Colon (tissue), 2 donors: ENCODE results near the gene LRRC4C.

ENCODE experiments used
- FAIRE-seq: peaks from 2 replicates; lab custom pipeline; 2012; peaks lifted over from hg19 to GRCh38; lab: Jason Lieb, UNC
- donor health status: control.
- donor health status: control.

The LRRC4C gene

DNA sequence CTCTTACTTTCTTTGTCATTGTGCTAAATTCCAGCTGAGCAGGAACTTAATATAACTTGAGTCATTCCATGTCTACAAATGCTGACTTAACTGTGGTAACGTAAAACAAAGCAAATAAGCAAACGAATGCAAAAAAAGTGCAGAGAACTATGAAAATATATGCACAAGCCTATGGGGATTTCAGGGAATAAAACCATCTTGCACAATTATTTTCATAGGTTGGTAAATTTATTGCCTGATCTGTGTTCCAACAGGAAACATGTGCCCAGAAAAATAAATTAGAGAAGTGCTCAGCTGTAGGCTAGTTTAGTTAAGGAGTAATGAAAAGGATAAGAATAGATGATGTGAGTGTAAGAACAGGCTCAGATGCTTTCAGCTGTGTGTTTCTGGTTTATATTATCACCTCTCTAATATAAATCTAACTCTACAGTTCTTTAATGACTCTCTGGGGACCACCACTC is 1169.3 kb downstream of the LRRC4C start:
- FAIRE-seq: no peak

DNA sequence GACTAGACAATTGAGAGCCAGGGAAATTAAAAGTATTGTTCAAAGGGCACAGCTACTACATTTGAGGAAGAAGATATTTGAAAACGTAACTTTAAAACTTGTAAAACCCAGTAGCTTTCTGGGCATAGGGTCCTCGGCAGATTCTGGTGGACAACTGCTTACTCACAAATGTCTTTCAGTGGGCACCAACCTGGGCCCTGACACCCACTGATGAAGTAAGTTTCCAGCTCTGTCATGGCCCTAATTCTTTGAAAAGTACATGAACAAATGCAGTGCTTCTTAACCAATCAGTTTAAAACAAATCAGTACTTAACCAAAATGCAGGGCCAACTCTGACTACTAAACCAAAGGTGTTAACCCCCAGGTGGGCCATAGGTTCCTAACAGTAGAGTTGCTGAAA is 1170.1 kb downstream of the LRRC4C start:
- no peak for FAIRE-seq

DNA sequence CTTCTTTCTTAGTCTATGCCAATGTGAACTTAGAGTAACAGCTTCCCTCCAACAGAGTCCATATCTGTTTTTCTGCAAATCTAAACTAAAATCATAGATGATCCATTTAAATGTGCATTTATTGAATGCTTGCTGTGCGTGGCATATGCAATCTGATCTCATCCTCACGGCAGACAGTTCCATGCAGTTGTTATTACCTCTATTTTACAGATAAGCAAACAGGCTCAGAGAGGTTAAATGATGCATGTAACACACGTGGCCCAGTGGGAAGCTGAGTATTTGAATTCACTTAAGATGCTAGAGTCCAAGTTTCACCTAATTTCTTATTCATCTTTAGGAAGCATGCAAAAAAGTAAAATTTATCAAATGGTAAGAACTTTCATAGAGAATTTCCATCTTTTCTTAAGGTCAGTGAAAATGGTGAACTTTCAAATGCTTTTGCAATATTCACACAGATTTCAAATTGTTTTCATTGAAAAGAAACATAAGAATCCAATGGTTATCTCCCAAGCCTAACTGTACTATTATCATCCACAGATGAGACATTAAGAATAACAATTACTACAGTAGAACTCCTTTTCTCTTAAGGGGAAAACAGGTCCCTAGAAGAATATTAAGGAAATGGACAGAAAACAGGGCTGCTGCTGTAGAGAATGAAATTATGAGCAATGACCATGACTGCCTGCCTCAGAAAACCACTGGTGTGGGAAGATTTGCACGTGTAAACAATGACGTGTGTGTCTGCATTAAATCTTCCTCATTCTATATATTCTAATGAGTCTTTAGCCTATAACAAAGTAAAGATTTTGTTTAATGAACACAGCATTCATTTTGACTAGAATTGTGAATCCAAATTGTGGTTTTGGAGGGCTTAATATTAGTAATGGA is 1171.3 kb downstream of the LRRC4C start:
- no peak for FAIRE-seq

DNA sequence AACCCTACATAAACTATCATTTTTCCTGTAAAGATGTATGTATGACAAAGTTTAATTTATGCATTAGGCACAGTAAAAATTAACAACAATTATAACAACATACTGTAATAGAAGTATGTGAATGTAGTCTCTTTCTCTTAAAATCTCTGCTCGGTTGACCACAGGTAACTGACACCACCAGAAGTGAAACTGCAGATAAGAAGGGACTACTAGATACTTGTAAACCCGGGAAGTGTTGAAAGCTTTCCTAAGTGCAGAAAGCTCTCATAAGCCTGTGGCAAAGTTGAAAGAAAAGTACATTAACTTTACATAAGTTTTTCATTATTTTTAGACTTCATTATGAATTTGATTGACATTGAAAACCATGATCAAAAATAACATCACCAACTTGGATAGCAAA is 1173.3 kb downstream of the LRRC4C start:
- no peak for FAIRE-seq

DNA sequence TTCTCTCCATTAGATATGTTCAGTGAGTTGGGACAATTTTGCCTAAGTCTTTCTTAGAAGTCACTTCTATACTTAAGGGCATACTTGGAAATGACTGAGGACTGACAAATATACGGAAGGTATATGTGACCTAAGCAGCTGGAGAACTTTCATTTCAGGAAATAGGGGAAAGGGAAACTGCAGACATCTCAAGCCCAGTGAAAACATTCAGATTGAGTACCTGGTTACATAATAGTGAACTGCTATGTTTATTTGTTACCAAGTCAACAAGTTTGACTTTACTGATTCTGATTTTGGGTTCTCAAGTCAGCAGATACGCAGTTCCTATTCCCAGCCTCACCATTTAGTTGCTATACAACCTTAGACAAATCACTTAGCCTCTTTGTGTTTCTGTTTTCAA is 1173.9 kb downstream of the LRRC4C start:
- no peak for FAIRE-seq

DNA sequence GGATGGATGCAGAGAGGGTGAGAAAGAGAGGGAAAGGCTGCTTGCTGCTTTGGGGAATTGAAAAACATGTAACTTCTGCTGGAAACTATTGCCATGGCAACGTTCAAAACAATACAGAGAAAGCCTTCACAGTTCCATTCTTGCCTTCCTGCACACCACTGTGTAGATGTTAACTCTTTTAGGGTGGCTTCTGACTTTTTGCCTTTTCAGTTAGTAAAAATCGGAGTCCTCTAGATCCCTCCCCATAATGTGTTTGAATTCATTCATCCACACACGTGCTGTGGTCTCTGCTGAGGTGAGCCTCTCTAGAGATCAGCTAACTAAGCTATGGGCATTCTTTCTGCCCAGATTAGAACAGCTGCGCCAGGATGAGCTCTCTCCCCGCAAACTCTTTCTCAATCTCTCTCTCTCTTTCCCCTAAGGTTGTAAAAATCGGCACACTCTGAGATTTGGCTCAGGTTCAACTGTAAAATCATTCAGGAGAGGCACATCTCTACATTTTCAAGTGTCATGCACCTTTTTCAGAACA is 1178.3 kb downstream of the LRRC4C start:
- no peak for FAIRE-seq

DNA sequence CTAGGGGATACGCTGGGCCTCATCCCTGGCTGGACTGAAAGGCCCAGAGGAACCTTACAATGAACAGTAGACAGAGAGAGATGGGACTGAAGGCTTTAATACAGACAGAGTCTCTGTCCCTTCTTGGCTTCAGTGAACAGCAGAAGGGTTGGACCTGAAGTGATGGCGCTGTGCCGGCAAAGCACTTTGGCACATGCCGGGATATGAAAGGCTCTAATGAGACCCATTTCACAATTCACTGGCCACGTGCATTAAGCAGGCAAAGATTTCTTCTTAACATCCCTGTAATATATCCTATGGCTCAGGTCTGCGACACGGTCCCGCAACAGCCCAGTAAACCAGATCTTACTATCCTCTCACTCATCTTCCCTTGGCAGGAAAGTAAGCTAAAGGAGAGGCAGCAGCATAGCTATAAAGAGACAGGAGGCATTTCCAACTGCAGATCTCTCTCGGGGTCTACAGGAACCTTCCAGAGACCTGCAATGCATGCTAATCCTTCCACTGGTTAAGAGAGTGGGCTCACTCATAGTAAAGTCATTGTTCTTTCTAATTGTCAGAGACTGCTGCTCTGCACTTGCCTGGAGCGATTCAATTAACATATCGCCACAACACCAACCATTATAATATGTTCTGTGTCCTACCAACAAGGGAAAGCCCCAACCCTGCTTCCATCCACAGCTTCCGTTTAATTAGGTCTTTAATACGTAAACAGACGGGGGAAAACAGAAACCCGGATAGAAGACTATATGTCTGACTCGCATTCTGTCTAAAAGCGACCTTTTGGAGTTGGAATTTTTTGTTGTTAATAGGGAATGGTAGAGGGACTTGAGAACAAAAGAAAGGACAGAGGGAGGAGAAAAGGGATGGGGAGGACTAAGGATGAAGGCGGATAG is 1179.0 kb downstream of the LRRC4C start:
- FAIRE-seq: no peak

DNA sequence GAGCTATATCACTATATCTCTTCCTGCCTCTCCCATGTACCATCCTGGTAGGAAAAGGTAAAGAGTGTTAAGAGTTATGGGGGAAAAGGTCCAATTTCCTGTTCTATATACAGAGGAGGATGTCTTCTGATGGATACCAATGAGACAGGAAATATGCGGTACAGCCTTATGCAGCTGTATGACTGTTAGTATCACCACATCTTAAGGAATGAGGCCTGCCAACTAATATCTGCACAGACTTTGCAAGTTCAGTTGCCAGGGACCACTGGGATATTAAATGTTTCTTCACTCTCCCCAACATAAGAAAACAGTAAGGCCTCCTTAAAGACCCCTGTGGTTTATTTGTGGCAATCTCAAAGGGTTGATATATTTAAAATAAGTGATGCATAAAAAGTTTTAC is 1182.5 kb downstream of the LRRC4C start:
- FAIRE-seq: no peak

DNA sequence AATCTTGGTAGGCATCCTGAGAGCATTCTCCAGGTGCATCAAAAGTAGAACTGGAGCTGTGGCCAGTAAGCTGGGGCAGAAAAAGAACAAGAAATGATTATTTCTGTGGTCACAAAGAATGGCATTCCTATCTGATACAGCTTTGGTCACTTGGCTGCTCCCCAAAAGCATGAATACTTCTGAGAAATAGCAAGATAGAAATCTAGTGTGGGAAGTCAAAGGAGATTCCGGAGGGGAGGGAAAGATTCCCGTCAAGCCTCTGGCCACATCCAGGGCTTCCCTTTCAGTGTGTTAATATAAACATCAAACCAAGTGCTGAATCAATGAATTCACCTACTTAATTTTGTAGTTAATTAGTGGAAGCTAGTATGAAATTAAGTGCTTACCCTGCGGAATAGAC is 1185.4 kb downstream of the LRRC4C start:
- FAIRE-seq: no peak

DNA sequence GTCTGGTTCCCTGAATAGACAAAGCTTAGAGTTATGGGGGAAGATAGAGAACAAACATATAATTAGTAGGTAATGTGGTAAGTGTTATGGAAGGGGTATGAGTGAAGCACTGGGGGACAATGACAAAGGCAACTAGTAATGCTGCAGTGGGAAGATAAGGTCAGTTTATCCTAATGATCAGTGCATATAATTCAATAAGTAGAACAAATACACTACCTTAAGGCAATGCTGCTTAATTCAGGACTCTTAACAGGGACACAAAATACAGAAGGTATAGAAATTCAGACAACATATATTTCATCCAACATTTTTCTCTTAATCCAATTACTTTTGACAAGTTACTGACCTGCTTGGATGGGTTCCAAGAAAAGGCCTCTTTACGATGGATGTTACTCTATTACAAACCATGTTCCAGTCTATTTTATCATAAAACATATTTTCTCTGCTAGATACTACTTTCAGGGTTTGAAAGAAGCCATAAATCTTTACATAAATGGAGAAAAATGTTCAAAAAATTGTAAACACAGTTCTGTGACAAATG is 1186.2 kb downstream of the LRRC4C start:
- FAIRE-seq: no peak

DNA sequence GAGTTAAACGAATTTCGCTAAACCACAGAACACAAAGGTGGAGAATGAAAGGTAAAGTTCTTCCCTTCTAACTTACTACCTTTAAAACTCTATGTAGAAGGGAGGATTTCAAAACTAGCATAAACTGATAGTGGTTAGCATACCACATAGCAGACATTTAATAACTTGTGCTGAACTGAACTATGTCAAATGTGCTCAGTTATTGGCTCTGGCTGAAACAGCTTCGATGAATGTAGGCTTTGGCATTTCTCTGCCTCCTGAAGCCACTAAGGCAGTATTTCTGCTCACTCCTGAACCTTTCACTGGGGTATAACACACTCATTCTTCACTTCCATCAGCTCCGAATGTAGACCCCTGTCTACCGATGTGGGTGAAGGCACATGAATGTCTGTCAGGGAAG is 1188.1 kb downstream of the LRRC4C start:
- FAIRE-seq: no peak

DNA sequence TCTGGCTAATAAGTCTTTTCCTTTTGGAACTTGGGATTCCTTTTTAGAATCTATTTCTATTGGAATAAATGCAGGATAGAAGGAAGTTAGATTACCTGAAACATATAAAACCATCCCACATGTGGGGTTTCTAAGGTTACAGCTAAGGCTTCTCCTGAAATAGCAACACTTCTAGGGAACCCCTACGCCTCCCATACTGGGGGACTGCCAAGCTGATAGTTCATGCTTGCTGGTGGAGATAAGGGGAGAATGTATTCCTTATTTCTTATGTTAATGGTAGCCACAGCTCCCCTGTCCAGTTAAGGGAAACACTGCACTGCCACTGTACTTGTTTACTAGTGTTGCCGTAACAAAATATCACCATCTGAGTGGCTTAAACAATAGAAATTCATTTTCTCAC is 1189.6 kb downstream of the LRRC4C start:
- no peak for FAIRE-seq

DNA sequence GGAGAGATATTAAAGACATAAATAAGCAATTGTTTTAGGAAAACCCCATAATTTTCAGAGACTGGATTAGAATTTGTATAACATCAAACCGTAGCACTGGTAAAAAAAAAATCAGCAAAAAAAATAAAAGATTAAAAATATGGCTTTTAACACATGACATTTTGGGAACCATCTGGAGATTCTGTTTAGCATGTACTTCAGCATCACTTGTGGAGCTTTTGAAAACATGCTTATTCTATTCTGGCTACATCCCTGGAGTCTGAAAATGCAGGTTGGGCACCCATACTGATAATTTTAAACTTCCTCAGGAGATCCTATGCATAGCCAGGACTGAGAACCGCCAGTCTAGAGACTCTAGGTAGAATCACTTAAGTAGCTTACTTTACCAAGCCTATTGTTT is 1190.9 kb downstream of the LRRC4C start:
- no peak for FAIRE-seq

DNA sequence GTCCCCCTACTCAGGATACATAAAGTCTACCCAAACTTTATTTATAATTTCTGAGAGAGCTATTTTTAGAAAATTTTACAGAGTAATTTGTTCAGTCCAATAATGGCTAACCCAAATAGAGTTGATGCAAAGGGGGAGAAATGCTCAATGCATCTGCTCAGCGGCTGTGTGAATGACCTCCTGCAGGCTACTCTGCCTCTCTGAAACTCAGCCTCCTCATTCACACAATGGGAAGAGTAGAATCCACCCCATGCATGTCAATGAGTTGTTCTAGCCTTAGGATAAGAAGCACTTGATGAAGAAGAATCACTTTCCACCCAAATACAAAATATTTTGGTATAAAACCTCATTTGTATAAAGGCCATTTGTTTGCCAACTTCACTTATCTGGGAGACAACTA is 1204.0 kb downstream of the LRRC4C start:
- no peak for FAIRE-seq

DNA sequence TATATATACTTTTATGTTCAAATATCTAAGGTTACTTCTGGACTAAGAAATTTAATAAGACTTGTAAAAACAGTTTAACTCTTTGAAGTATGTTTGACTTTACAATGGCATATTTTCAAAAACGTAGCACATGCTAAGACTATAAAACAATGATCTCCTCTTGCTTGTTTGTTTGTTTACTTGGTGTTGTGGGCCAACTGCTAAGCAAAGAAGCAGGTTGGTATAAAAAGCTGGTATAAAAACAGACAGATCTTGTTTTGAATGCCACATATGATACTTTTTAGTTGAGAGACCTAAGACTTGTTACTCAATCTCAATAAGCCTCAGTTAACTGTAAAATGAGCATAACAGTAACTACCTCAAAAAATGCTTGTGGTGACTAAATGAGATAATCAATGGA is 1206.3 kb downstream of the LRRC4C start:
- no peak for FAIRE-seq

DNA sequence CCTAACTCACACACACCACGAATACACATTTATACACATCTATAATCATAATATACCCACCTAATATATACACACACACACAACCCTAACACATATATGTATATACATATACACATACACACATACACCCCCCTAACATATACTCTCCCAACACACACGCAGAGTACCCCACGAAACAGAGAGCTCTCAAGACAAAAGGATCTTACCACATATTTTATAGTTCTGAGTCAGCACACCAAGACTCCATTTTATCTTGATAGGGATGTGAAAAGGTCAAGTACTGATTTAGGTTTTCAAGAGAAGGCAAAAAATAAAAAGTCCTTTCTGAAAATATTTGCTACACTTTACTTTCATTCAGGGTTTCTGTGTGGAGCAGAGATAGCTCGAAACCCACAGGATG is 1207.2 kb downstream of the LRRC4C start:
- no peak for FAIRE-seq

DNA sequence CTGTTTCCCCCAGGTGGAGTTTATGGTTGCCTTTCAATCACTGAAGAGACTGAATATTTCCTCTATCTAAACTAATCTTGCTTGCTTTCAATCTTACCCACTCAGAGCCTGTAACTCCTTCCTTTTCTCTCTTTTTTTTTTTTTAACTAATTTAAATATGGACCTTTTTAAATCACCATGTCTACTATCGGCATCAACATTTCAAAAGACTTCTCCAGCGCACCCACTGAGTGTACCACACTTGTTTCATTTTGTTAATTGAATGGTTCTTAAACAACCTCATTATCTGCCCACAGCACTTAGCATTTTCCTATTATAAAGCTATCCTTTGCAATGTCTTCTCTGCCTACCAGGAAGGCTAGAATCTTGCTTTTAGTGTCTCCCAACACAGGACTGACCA is 1212.5 kb downstream of the LRRC4C start:
- no peak for FAIRE-seq

DNA sequence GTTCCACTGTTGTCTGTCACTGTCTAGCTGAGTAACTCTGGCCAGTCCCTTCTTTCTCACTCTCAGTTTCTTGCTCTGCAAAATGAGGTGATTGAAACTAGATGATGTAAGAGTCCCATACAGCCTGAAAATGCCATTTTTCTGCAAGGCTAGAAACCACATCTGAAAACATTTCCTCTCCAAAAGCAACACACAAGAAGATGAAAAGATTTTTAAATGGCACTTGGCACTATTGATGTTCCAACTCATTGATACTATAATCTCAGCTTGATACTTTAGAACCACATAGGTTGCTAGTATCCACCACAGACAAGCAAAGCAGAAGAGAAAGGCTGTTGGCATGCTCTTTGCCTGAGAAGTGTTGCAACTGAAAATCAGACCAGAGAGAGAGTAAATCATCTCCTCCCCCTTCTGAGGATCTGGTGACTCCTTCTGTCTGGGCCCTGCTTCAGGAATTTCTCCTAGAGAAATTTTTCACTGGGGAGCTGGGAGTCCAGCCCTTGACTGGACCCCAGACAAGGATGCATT is 1217.9 kb downstream of the LRRC4C start:
- FAIRE-seq: no peak

DNA sequence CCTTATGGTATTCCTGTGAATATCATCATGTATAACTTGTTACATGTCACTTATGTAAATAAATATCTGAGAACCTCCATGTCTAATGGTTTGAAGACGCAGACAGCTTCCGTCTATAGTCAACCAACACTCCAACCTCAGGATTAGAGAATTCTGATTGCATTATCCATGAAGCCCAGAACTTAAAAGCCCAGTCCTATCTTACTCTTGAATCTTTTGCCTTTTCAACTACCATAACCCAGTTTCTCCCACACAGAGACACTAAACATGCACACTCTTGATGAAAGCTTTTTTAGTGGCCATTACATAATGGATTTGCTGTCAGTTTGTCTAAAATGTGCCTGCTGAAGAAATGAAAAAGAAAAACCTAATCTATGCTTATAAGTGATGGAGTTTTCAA is 1219.2 kb downstream of the LRRC4C start:
- FAIRE-seq: no peak

DNA sequence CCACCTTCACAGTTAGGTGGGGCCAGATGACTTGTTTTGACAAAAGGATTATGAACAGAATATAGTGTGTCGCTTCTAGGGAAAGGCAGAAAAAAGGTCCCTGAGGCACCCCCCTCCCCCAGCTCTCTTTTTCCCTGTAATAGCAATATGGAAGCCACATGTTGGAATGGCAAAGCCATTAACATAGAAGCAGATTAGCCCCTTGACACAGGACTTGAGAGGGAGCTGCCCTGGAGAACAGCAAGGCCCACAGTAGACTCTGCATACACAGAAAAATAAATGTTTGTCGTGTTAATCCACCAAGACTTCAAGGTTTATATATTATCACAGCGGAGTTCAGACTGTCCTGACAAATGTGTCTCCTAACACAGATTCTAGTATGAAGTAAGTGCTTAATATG is 1222.9 kb downstream of the LRRC4C start:
- FAIRE-seq: no peak

DNA sequence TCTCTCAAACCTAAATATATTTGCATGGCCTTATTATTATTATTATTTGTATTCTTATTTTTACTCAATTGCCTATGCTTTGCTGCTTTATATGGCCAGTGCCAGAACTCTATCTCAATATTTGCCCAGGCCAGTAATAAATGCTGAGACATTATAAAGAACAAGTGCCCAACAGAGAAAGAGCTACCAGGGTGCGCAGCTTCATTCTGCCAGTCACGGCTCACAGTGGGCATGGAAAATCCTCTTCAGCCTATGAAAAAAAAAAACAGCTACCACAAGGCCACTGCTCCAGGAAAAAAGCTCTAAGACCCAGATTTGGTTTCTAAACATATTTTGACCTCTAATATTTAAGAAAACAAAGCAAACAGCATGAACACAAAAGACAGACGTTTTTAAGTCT is 1223.6 kb downstream of the LRRC4C start:
- no peak for FAIRE-seq

DNA sequence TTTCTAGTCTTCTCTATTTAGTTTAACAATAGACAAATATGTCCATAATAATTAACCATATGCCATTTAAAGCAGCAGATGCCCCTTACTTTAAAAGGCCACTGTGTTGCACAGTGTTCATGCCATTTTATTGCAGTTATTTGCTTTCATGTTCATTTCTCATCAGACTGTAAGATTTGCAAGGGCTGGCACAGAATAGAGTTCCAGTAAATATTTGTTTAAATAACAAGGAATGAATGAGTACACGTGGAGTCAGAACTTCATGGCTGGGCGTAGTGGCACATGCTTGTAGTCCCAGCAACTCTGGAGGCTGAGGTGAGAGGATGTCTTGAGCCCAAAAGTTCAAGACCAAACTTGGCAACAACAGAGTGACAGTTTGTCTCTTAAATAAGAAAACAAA is 1228.6 kb downstream of the LRRC4C start:
- FAIRE-seq: no peak
